ENCODE measurements around the gene DPEP2. TPM values are rescaled to one million over a fixed set of nuclear protein-coding genes. Genes with fewer than 3 reads are reported as not detected.
A peak's percentile ranks its signal among the peaks of the same experiment; 100 is the strongest.
"Not testable (repeated sequence)": the region's sequence is repeated elsewhere in the genome, so short reads cannot be mapped to it uniquely, and the experiment has no call there.

The DPEP2 gene
- total RNA-seq, 2 donors from 2014 or later: 2.2 to 2.3 TPM

DNA sequence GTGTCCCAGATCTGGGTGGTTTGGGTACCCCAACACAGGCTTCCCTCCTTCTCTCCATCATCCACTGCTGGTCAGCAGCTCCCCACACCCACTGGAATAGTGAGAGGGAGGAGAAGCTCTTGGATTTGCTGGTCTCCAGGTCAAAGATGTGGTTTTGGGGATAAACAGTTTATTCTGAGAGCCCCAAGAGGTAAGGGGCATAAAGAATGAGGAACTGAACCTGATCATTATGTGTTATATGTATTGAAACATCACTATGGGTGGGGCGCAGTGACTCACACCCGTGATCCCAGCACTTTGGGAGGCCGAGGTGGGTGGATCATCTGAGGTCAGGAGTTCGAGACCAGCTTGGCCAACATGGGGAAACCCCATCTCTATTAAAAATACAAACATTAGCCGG lies 3.9 kb downstream of the DPEP2 start:
- no peaks in the 10 kb centered on the region for H3K36me3 Mint-ChIP-seq
- H3K9me3 Mint-ChIP-seq: no peaks in the 10 kb centered on the region
- ATAC-seq (no peak), DNase-seq (ENCODE audit: low spot score) (no peak)
- peak overlapping the region; percentile 32 for H3K4me3 Mint-ChIP-seq
- H3K27me3 Mint-ChIP-seq: no peaks in the 10 kb centered on the region
- H3K4me1 Mint-ChIP-seq (ENCODE audit: low read depth in 2 of 2): peaks cover 27 to 38% of the 10 kb centered on the region in 2 donors
- H3K27ac Mint-ChIP-seq: peak overlapping the region; percentile 77 to 86

- DNase-seq (ENCODE audit: low spot score); H3K9me3 Mint-ChIP-seq; H3K36me3 Mint-ChIP-seq; H3K27me3 Mint-ChIP-seq: not testable (repeated sequence)
- peak overlapping the region; percentile 86 to 93 for H3K27ac Mint-ChIP-seq
- peaks cover 19 to 31% of the 10 kb centered on the region in 2 donors for H3K4me1 Mint-ChIP-seq (ENCODE audit: low read depth in 2 of 2)
- peak; percentile 1 to 16 for ATAC-seq
- peak overlapping the region; percentile 76 for H3K4me3 Mint-ChIP-seq
These were observed 5.3 kb downstream of the DPEP2 start for GRCh38 chr16:67994040-67994408.

DNA sequence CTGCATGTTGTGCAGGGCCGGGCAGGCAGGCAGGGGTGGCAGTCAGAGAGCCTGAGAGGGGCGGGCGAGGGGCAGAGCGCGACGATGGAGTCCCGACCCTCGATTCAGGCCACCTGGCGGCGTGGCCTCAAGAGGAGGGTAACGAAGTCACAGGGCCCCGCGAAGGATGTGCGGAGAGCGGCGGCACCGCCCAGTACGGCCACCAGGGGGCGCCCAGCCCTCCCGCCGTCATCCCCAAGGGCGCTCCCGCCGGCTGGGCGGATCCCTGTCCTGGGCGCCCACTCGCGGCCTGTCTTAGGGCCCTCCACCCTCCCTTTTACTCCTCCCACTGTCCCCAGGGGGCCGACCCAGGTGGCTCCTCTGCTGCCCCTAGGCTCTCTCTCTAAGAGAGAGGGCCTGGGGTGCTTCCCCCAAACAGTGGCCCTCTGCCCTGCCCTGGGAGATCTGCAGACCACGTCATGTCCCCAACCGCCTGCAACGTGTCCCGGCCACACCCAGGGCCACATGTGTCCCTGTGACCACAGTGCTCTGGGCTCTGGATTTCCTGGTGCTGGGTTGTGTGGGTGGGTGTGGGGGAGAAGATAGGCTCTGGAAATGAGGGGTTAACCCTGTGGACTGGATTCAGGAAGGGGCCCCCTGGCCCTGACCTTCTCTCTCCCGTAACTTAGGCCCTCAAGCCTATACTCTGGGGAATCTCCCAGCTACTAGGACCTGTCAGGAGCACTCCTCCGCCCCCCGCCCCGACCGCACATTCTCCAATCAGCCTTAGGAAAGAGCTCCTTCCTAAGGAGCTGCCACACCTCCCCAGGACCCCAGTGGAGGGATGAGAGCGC lies 5.9 kb downstream of the DPEP2 start:
- DNase-seq (ENCODE audit: low spot score) (peak; percentile 91), ATAC-seq (peak; percentile 95)
- no peaks in the 10 kb centered on the region for H3K27me3 Mint-ChIP-seq
- peaks cover 15 to 34% of the 10 kb centered on the region in 2 donors for H3K4me1 Mint-ChIP-seq (ENCODE audit: low read depth in 2 of 2)
- H3K36me3 Mint-ChIP-seq: no peaks in the 10 kb centered on the region
- peak overlapping the region; percentile 76 for H3K4me3 Mint-ChIP-seq
- H3K9me3 Mint-ChIP-seq: no peaks in the 10 kb centered on the region
- peak overlapping the region; percentile 86 to 93 for H3K27ac Mint-ChIP-seq

GRCh38 chr16:67992661-67993206 lies 6.5 kb downstream of the DPEP2 start:
- Mint-ChIP-seq H3K4me1 (ENCODE audit: low read depth in 2 of 2) (peaks cover 20 to 37% of the 10 kb centered on the region in 2 donors), H3K9me3 (no peaks in the 10 kb centered on the region), H3K27ac (peak overlapping the region in 1 of 2 donors; percentile 86), H3K27me3 (no peaks in the 10 kb centered on the region), H3K4me3 (peak overlapping the region; percentile 36), H3K36me3 (no peaks in the 10 kb centered on the region)
- DNase-seq (ENCODE audit: low spot score) (no peak), ATAC-seq (no peak)

DNA sequence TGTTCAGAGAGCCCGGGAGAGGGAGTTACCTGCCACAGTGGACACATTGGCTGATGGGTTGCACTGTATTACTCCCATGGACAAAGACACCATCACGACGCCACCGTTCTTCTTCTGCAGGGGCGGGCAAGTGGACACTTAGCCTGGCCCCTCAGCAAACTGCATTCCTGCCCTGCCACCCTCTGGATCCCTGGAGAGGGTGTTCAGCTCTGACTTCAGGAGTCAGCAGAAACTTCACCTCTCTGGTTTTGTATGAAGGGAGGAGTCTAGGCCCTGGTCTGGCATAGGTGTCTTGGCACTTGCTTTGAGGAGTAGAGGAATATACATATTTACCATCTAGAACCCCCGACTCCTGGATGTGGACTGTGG lies 9.3 kb downstream of the DPEP2 start:
- Mint-ChIP-seq H3K27ac (peak overlapping the region in 1 of 2 donors; percentile 53), H3K4me3 (no peak overlapping the region), H3K27me3 (no peaks in the 10 kb centered on the region), H3K4me1 (ENCODE audit: low read depth in 2 of 2) (peaks cover 17 to 28% of the 10 kb centered on the region in 2 donors), H3K9me3 (no peaks in the 10 kb centered on the region), H3K36me3 (no peaks in the 10 kb centered on the region)
- no peak for DNase-seq (ENCODE audit: low spot score)
- ATAC-seq: no peak

DNA sequence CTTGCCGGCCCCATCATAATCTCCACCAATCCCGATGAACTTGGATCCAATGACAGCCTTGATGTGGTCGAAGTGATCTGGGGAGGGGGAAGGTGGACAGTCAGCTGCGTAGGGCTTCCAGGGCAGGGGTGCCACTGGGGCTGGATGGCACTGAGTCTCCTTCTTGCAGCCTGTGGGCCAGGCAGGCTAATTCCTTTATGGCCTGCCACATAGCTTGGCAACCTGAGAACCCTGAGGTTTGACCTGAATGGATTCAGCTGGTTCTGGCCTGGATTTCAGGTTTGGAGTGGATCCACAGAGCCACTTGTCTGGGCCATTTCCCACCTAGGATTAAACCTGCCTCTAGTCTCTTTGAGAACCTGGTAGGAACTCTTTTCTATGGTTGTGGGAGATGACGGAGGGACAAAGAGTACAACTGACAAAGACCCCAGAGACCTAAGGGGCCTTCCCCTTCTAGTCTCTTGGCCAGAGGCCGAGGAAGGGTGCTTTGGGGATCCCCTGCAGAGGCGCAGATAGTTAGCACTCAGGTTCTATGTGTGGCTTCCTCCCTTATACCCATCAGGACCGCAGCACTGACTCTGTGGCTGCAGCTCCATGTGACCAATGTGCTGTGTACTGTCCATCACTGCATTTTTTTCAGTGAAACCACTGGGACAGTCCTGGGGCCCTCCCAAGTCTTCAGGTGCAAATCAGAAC lies 9.8 kb downstream of the DPEP2 start:
- peaks cover 16 to 33% of the 10 kb centered on the region in 2 donors for H3K4me1 Mint-ChIP-seq (ENCODE audit: low read depth in 2 of 2)
- no peaks in the 10 kb centered on the region for H3K27me3 Mint-ChIP-seq
- no peak for ATAC-seq
- H3K27ac Mint-ChIP-seq: peak overlapping the region in 1 of 2 donors; percentile 53
- no peaks in the 10 kb centered on the region for H3K36me3 Mint-ChIP-seq
- no peaks in the 10 kb centered on the region for H3K9me3 Mint-ChIP-seq
- DNase-seq (ENCODE audit: low spot score): no peak
- no peak overlapping the region for H3K4me3 Mint-ChIP-seq

- H3K4me1 Mint-ChIP-seq (ENCODE audit: low read depth in 2 of 2): peaks cover 22 to 33% of the 10 kb centered on the region in 2 donors
- no peaks in the 10 kb centered on the region for H3K36me3 Mint-ChIP-seq
- H3K27ac Mint-ChIP-seq: peak overlapping the region; percentile 45 to 93
- no peak for ATAC-seq
- H3K27me3 Mint-ChIP-seq: no peaks in the 10 kb centered on the region
- no peak overlapping the region for H3K4me3 Mint-ChIP-seq
- no peaks in the 10 kb centered on the region for H3K9me3 Mint-ChIP-seq
- DNase-seq (ENCODE audit: low spot score): no peak
These were observed 10.6 kb downstream of the DPEP2 start for GRCh38 chr16:67988675-67989074.

DNA sequence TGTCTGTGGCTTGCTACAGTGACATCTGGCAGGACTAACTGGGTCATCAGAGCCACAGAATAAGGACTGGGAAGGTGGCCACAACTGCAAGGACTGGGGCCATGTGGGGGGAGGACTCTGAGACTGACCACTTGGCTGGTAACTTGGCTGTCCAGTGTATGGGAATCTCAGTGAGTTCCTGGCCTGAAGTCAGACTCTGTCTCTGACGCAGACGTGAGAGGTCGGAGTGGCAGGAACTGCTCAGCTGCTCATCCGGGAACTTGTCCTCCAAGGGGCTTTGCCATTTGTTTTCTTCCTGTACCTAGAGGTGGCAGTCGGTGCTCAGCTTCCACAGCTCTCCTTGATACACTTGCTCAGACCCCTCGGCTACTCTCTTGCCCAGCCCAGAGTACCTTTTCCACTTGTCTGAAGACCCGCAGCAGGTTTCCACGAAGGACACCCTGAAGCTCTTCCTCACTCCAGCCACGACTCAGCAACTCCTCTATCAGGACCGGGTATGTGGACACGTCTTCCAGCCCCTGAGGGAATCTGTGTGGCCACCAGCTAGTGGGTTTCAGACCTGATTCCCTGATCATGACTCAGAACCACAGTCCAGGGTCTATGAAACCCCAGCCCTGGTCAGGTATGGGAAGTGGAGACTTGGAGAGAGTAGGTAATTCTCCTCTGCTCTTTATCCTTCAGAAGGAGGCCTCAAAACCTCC lies 11.7 kb downstream of the DPEP2 start:
- Mint-ChIP-seq H3K27ac (peak overlapping the region; percentile 45 to 93), H3K27me3 (no peaks in the 10 kb centered on the region), H3K9me3 (no peaks in the 10 kb centered on the region), H3K4me3 (no peak overlapping the region), H3K36me3 (no peaks in the 10 kb centered on the region), H3K4me1 (ENCODE audit: low read depth in 2 of 2) (peaks cover 27 to 37% of the 10 kb centered on the region in 2 donors)
- no peak for DNase-seq (ENCODE audit: low spot score)
- no peak for ATAC-seq

- no peaks in the 10 kb centered on the region for H3K9me3 Mint-ChIP-seq
- no peaks in the 10 kb centered on the region for H3K36me3 Mint-ChIP-seq
- H3K27ac Mint-ChIP-seq: peak overlapping the region in 1 of 2 donors; percentile 93
These were observed 12.3 kb downstream of the DPEP2 start for GRCh38 chr16:67986949-67987348.

DNA sequence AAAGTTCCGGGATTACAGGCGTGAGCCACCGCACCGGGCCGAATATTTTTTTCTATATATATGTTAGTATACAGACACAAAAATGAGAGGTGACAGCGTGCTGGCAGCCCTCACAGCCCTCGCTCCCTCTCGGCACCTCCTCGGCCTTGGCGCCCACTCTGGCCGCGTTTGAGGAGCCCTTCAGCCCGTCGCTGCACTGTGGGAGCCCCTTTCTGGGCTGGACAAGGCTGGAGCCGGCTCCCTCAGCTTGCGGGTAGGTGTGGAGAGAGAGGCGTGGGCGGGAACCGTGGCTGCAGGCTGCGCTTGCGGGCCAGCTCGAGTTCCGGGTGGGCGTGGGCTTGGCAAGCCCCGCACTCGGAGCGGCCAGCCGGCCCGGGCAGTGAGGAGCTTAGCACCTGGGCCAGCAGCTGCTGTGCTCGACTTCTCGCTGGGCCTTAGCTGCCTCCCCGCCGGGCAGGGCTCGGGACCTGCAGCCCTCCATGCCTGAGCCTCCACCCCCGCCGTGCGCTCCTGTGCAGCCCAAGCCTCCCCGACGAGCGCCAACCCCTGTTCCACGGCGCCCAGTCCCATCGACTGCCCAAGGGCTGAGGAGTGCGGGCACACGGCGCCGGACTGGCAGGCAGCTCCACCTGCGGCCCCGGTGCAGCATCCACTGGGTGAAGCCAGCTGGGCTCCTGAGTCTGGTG lies 17.1 kb downstream of the DPEP2 start:
- no peak for DNase-seq (ENCODE audit: low spot score)
- Mint-ChIP-seq H3K27ac (no peak overlapping the region), H3K36me3 (no peaks in the 10 kb centered on the region), H3K4me3 (no peak overlapping the region), H3K27me3 (no peaks in the 10 kb centered on the region), H3K4me1 (ENCODE audit: low read depth in 2 of 2) (peaks cover 16 to 20% of the 10 kb centered on the region in 2 donors), H3K9me3 (no peaks in the 10 kb centered on the region)
- ATAC-seq: no peak

More at GRCh38 chr16:67986949-67987348, 12.3 kb downstream of the DPEP2 start:
- no peaks in the 10 kb centered on the region for H3K27me3 Mint-ChIP-seq
- H3K4me1 Mint-ChIP-seq (ENCODE audit: low read depth in 2 of 2): peaks cover 27 to 35% of the 10 kb centered on the region in 2 donors
- no peak overlapping the region for H3K4me3 Mint-ChIP-seq
- ATAC-seq (no peak), DNase-seq (ENCODE audit: low spot score) (no peak)

- DNase-seq (ENCODE audit: low spot score): no peak
- no peak for ATAC-seq
- Mint-ChIP-seq H3K36me3 (no peaks in the 10 kb centered on the region), H3K9me3 (no peaks in the 10 kb centered on the region), H3K4me1 (ENCODE audit: low read depth in 2 of 2) (peaks cover 16 to 19% of the 10 kb centered on the region in 2 donors), H3K27ac (no peak within 1 kb of the TSS), H3K27me3 (no peaks in the 10 kb centered on the region), H3K4me3 (no peak within 1 kb of the TSS)
These were observed 19.2 kb downstream of the DPEP2 start, which contains the start of gene DPEP3 for GRCh38 chr16:67979955-67980678. DPEP3 (minus strand) TSS chr16:67980499; CDS start chr16:67980380, 119 bp downstream.

GRCh38 chr16:67977469-67978227 lies 21.6 kb downstream of the DPEP2 start:
- Mint-ChIP-seq H3K36me3 (no peaks in the 10 kb centered on the region), H3K9me3 (no peaks in the 10 kb centered on the region), H3K4me1 (ENCODE audit: low read depth in 2 of 2) (peaks cover 0 to under 1% of the 10 kb centered on the region in 2 donors), H3K27ac (no peak overlapping the region), H3K27me3 (no peaks in the 10 kb centered on the region), H3K4me3 (no peak overlapping the region)
- no peak for DNase-seq (ENCODE audit: low spot score)
- no peak for ATAC-seq
